Neural progenitor cell (in vitro differentiated cells): Measurements from ENCODE around the gene SHLD1.

Source experiments
- CTCF ChIP-seq: fragments of 200-600 bp; sonication (generic); IDR thresholded peaks from 2 replicates; pipeline ENCODE4 v1.5.1; 2017; ENCODE audit warnings: antibody characterized with exemption, mild to moderate bottlenecking
- EZH2 ChIP-seq: fragments of 200-600 bp; sonication (generic); IDR thresholded peaks from 2 replicates; pipeline ENCODE4 v1.6.1; 2017; ENCODE audit warnings: antibody characterized with exemption, mild to moderate bottlenecking, moderate library complexity
- EZH2phosphoT487 ChIP-seq: fragments of 200-600 bp; sonication (generic); IDR thresholded peaks from 2 replicates; pipeline ENCODE4 v1.6.1; 2017; ENCODE audit warnings: antibody characterized with exemption

- TF ChIP-seq CTCF = no peak
- TF ChIP-seq EZH2phosphoT487 = no peak
- no peak for TF ChIP-seq EZH2
Observed at GRCh38 chr20:5848711-5849505, 98.7 kb downstream of the SHLD1 start.
